ENCODE data around the gene TALDO1.

DNA sequence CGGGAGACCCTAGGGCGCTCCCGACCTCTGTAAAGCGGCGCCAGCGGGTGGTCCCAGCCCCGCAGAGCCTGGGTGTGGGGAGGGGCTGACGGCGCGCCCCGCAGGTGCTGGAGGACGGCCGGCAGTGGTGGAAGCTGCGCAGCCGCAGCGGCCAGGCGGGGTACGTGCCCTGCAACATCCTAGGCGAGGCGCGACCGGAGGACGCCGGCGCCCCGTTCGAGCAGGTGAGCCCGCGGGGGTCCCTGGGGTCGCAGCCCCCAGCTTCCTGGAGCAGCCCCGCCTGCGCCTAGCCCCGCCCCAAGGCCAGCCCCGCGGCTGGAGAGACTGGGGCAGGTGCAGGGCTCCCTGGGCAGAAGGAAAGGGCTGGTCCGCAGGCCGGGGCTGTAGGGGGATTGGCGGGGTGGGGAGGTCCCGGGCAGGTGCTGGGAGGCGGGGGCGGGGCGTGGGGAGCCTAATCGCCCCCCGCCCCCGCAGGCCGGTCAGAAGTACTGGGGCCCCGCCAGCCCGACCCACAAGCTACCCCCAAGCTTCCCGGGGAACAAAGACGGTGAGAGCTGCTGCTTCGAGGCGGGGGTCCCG is 21.6 kb upstream of the TALDO1 start:
- TF ChIP-seq, protein P1, sequence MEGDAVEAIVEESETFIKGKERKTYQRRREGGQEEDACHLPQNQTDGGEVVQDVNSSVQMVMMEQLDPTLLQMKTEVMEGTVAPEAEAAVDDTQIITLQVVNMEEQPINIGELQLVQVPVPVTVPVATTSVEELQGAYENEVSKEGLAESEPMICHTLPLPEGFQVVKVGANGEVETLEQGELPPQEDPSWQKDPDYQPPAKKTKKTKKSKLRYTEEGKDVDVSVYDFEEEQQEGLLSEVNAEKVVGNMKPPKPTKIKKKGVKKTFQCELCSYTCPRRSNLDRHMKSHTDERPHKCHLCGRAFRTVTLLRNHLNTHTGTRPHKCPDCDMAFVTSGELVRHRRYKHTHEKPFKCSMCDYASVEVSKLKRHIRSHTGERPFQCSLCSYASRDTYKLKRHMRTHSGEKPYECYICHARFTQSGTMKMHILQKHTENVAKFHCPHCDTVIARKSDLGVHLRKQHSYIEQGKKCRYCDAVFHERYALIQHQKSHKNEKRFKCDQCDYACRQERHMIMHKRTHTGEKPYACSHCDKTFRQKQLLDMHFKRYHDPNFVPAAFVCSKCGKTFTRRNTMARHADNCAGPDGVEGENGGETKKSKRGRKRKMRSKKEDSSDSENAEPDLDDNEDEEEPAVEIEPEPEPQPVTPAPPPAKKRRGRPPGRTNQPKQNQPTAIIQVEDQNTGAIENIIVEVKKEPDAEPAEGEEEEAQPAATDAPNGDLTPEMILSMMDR (IDR thresholded peaks at IDR 0.05; ENCODE audit: poor library complexity, severe bottlenecking): no peak
- TF ChIP-seq POLR2AphosphoS5 (IDR thresholded peaks at IDR 0.05): no peak
- TF ChIP-seq RAD21 (conservative IDR thresholded peaks at IDR 0.05): no peak
- TF ChIP-seq, protein P2, sequence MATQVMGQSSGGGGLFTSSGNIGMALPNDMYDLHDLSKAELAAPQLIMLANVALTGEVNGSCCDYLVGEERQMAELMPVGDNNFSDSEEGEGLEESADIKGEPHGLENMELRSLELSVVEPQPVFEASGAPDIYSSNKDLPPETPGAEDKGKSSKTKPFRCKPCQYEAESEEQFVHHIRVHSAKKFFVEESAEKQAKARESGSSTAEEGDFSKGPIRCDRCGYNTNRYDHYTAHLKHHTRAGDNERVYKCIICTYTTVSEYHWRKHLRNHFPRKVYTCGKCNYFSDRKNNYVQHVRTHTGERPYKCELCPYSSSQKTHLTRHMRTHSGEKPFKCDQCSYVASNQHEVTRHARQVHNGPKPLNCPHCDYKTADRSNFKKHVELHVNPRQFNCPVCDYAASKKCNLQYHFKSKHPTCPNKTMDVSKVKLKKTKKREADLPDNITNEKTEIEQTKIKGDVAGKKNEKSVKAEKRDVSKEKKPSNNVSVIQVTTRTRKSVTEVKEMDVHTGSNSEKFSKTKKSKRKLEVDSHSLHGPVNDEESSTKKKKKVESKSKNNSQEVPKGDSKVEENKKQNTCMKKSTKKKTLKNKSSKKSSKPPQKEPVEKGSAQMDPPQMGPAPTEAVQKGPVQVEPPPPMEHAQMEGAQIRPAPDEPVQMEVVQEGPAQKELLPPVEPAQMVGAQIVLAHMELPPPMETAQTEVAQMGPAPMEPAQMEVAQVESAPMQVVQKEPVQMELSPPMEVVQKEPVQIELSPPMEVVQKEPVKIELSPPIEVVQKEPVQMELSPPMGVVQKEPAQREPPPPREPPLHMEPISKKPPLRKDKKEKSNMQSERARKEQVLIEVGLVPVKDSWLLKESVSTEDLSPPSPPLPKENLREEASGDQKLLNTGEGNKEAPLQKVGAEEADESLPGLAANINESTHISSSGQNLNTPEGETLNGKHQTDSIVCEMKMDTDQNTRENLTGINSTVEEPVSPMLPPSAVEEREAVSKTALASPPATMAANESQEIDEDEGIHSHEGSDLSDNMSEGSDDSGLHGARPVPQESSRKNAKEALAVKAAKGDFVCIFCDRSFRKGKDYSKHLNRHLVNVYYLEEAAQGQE (IDR thresholded peaks at IDR 0.05; ENCODE audit: borderline replicate concordance): no peak
- TF ChIP-seq TAF1 (IDR thresholded peaks at IDR 0.05; ENCODE audit: low read depth): no peak
- no peak for TF ChIP-seq MXI1 (conservative IDR thresholded peaks at IDR 0.05; ENCODE audit: poor library complexity, severe bottlenecking)

Measured in neural cell (in vitro differentiated cells).